Mucosa of stomach (tissue), 1 donor: ENCODE measurements around the gene RNU1-4.
"Not testable (repeated sequence)": the region's sequence is repeated elsewhere in the genome, so short reads cannot be mapped to it uniquely, and the experiment has no call there.

ENCODE experiments used
- H3K27me3 ChIP-seq: one replicate; pipeline ENCODE4 v1.7.0; 2013; ENCODE audit warnings: mild to moderate bottlenecking, low read length; ENCODE audit not compliant: control insufficient read depth, insufficient read depth
- H3K36me3 ChIP-seq: one replicate; pipeline ENCODE4 v1.7.0; 2013; ENCODE audit warnings: low read length; ENCODE audit not compliant: control insufficient read depth, insufficient read depth
- H3K4me1 ChIP-seq: one replicate; pipeline ENCODE4 v1.7.0; 2013; ENCODE audit warnings: mild to moderate bottlenecking, low read length; ENCODE audit not compliant: control insufficient read depth, insufficient read depth
- H3K4me3 ChIP-seq: one replicate; pipeline ENCODE4 v1.7.0; 2013; ENCODE audit warnings: low read length
- H3K9ac ChIP-seq: one replicate; pipeline ENCODE4 v1.7.0; 2013; ENCODE audit warnings: mild to moderate bottlenecking, low read length, moderate library complexity
- H3K9me3 ChIP-seq: one replicate; pipeline ENCODE4 v1.7.0; 2013; ENCODE audit warnings: mild to moderate bottlenecking, low read length, moderate library complexity; ENCODE audit not compliant: control insufficient read depth
- donor health status: Pancreatic carcinoma.

The RNU1-4 gene

DNA sequence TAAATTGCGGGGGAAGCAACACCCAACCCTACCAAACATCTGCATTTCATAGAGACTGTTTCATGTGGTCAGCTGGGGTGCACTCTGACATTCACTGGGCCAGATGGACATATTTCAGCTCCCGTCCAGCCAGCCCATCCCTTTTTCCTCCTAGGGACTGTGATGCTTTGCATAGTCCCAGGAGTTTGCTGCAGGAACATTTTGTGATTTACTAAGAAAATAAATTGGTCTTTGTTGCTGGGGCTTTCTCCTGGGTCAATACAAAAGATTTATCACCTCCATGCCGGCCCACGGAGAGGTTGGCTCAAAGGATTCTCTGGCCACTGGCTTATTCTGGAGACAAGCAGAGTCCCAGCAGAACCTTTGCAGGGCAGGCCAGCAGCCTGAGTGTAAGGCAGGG is 46.0 kb downstream of the RNU1-4 start:
- not testable (repeated sequence) for H3K4me3 ChIP-seq, H3K9ac ChIP-seq, H3K9me3 ChIP-seq, H3K36me3 ChIP-seq, H3K27me3 ChIP-seq, H3K4me1 ChIP-seq

- H3K27me3 ChIP-seq, H3K4me1 ChIP-seq, H3K9ac ChIP-seq, H3K9me3 ChIP-seq, H3K36me3 ChIP-seq, H3K4me3 ChIP-seq: not testable (repeated sequence)
Observed at GRCh38 chr1:16787175-16787574, 46.9 kb downstream of the RNU1-4 start.

GRCh38 chr1:16787711-16788110 is 47.4 kb downstream of the RNU1-4 start:
- H3K27me3 ChIP-seq, H3K36me3 ChIP-seq, H3K9ac ChIP-seq, H3K9me3 ChIP-seq, H3K4me3 ChIP-seq, H3K4me1 ChIP-seq: not testable (repeated sequence)
